GOT3 (cell line): Measurements from ENCODE around the gene EMX1.

ENCODE experiments used
- DNase-seq: peaks from one replicate; lab custom pipeline; 2025; ENCODE audit warnings: mixed read lengths; lab: John Stamatoyannopoulos, UW

The EMX1 gene

GRCh38 chr2:72924353-72925240 is 7.3 kb downstream of the EMX1 start:
- no peak for DNase-seq

- DNase-seq, result no peak
Measured at GRCh38 chr2:72925328-72925943, 8.1 kb downstream of the EMX1 start.

GRCh38 chr2:72926368-72926767 is 9.0 kb downstream of the EMX1 start:
- DNase-seq, result no peak

- DNase-seq, result no peak
Measured at GRCh38 chr2:72926811-72927465, 9.6 kb downstream of the EMX1 start.

GRCh38 chr2:72927619-72928550 is 10.6 kb downstream of the EMX1 start:
- no peak for DNase-seq

- DNase-seq, result no peak
Measured at GRCh38 chr2:72929010-72929409, 11.7 kb downstream of the EMX1 start.

- no peak for DNase-seq
Measured at GRCh38 chr2:72931280-72931910, 14.1 kb downstream of the EMX1 start.

GRCh38 chr2:72932045-72932740 is 14.9 kb downstream of the EMX1 start:
- no peak for DNase-seq

- DNase-seq, result no peak
Measured at GRCh38 chr2:72932805-72933204, 15.5 kb downstream of the EMX1 start.

GRCh38 chr2:72933207-72933606 is 15.9 kb downstream of the EMX1 start:
- no peak for DNase-seq

- no peak for DNase-seq
Measured at GRCh38 chr2:72933646-72934151, 16.4 kb downstream of the EMX1 start.

- no peak for DNase-seq
Measured at GRCh38 chr2:72934683-72935610, 17.6 kb downstream of the EMX1 start.

- DNase-seq, result no peak
Measured at GRCh38 chr2:72935611-72935957, 18.3 kb downstream of the EMX1 start.

- no peak for DNase-seq
Measured at GRCh38 chr2:72936660-72937355, 19.5 kb downstream of the EMX1 start.

- no peak for DNase-seq
Measured at GRCh38 chr2:72937356-72937669, 20.0 kb downstream of the EMX1 start.

- DNase-seq, result no peak
Measured at GRCh38 chr2:72938455-72938854, 21.1 kb downstream of the EMX1 start.

GRCh38 chr2:72940361-72940760 is 23.0 kb downstream of the EMX1 start:
- DNase-seq, result no peak

- DNase-seq, result no peak
Measured at GRCh38 chr2:72940786-72941185, 23.5 kb downstream of the EMX1 start.

- DNase-seq, result no peak
Measured at GRCh38 chr2:72942293-72942692, 25.0 kb downstream of the EMX1 start.
